ENCODE results near the gene TNFSF10.

Gene TNFSF10

DNA sequence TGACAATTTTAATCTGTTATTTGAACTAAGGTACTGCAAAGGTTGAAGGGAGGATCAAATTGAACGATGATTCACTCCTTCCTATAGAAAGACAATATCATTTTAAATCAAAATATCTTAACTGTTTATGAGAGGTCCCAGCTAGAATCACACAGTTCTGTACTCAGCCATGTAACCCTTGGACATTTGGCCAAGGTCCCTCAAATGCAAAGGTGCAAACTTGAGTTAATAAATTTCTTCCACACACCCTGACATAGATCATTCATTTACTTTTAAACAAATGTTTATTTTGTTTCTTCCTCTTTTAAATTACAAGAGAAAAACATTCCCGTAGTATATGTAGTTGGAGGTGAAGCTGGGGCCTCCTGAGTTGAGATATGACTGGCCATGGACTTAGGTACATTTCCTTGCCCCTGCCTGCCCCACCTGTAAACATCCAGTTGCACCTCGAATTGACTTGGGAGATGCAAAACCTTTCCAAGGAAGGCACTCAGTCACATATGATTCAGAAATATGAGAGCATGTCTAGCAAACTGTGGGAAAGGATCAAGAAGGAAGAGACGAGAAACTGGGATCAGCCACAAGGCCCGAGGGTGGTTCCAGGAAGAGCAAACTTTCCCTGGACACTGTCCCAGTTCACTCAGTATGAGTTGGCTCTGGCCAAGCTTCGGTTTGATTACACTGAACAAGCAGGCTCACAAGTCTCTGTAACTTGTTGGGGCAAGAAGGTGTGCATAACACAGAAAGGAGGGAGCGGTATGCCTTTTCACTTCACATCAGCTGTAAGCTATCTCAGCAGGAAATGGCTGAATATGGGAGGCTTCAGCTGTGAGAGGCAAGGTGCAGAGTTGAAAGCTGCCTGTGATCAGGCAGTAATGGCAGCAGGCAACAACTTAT is 6.7 kb downstream of the TNFSF10 start:
- DNase-seq (ENCODE audit: low spot score): no peak

DNA sequence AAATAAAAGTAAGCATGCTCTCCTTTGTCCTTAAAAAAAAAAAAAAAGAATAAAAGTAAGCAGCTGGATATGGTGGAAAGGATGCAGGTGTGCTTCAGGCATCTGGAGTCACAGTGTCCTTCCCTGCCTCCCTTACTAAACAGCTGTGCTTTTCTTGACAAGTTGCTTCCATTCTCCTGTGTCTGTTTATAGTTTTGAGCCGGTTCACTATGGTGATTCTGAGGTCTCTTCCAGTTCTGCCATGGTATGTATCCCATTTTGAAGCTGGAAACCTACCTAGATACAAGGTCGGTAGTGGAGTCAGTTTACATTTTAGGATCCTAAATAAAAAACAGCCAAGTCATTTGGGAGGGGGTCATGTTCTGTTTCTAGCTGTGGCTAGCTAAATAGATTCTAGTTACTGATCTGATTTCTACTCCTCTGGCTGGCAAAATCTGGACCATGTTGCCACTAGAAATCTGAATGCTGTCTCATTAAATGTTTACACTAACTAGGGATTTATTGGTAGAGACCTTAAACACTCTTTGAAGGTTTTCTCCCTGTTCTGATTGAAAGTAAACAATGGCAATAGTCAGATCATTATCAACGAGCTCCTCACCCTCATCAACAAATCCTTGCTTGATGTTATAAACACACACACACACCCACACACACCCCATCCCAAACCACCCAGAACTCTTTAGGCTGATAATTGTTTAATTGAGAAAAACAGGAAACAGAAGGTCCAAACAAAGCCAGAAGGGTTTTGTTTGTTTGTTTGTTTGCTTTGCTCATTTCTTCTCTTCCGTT is 7.9 kb downstream of the TNFSF10 start:
- no peak for DNase-seq (ENCODE audit: low spot score)

DNA sequence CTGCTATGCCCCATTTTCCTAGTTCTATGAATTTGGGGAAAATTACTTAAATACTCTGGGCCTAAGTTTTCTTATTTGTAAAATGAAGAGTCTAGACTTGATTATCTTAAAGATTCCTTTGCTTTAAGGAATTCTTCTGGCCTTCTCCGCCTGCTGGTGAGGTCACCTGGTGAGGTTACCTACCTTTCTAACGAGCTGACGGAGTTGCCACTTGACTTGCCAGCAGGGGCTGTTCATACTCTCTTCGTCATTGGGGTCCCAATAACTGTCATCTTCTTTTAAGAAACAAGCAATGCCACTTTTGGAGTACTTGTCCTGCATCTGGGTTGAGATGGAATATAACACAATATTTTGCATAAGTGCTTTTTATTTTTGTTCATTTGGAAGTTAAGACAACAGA is 8.6 kb downstream of the TNFSF10 start:
- DNase-seq (ENCODE audit: low spot score): no peak

DNA sequence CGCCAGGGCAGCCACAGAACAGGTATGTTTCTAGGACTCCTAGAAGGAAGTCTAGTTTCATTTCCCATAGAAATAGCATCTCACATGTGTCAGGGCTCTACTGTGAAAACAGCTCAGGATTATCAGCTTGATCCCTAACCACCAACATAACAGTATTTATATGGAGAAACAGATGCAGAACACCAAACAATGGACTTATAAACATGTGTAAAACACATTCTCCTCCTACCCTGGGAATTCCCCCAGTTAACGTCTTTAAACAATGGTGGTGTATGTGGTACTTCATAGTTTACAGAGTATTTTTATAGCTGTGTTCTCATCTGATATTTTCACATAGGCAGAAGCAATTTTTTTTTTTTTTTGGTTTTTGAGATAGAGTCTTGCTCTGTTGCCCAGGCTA is 9.7 kb downstream of the TNFSF10 start:
- DNase-seq (ENCODE audit: low spot score): no peak

DNA sequence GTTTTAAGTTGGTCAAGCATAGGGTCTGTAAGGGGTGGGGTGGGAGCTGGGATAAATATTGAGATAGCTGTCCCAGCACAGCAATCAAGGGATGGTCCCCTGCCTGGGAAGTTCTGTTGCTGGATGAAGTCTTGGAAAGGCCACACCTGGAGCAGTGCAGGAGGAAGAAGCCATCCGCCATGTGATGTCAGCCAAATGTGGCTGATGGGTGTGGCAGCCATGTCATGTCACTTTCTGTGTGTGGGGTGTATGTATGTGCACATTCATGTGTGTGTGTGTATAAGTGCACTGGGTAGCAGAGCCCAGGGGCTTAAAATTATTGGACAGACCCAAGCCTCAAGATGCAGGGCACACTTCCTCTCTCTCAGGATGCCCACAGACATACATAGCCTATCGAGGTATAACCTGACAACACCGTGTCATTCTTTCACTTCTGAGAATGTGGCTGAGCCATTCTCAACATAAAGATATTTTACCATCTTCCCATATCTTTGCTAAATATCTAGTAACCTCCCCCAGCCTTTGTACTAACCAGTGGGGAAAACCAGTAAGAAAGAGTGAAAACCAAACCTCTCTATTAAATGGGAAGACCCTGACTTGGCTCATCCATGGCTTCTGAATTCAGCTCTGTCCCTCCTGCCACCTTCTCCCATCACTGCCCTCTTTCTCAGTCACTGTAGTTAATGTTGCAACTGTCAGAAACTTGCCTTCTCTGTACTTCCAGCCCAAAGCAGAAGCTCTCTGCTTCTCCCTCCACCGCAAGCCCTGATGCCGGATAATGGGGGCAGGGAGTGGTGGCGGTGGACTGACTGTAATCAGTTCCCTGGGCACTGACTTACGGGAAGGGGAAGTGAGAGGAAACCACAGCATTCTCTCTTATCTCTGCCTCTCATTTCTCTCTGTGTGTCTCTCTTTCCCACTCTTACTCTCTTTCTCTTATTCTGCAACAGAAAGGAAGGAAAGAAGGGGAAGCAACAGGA is 11.2 kb downstream of the TNFSF10 start:
- no peak for DNase-seq (ENCODE audit: low spot score)

DNA sequence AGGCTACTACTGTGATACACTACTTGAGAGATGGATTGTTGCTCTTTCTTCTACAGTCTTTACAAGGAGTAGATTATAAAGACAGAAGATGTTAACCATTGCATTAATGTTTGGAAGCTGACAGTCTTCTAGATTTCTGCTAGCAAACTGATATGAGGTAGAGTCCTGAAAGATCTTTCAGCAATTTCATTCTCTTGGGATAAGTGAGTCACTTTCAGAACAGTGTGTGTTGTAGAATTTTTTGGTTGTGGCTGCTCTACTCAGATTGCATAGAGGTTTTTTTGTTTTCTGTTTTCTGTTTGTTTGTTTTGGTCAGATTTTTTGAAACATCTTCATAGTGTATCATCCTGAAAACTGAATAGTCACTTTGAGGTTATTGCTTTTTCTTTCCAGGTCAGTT is 17.1 kb downstream of the TNFSF10 start:
- no peak for DNase-seq (ENCODE audit: low spot score)

DNA sequence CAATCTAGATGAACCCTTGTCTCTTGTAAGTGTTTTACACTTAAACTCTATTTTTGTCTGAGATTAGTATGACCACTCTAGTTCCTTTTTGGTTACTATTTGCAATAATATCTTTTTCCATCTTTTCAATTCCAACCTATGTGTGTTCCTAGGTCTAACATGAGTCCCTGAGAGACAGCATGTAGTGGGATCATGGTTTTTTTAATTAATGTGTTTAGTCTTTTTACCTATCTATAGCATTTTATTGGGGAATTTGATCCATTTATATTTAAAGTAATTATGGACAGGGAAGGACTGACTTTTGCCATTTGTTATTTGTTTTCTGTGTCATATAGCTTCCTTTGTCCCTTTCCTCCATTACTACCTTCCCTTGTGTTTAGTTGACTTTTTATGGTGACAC is 21.7 kb downstream of the TNFSF10 start:
- no peak for DNase-seq (ENCODE audit: low spot score)

- peak; percentile 44 for DNase-seq (ENCODE audit: low spot score)
Observed at GRCh38 chr3:172490198-172490669, 33.0 kb downstream of the TNFSF10 start.

DNA sequence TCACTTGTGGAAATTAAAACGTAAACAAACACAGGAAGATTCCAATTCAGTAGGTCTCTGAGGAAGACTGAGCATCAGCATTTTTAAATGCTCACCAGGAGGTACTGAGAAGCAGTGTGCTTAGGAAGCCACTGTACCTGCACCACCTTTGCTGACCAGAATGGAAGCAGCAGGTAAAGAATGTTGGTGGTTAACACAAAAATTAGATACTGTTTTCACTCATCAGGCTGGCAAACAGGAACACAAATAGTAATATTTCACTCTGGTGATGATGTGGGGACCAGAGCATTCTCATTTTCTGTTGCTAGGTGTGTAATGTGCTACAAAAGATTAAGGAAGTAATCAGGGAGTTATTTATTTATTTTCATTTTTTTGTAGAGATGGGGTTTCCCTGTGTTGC is 45.1 kb downstream of the TNFSF10 start:
- no peak for DNase-seq (ENCODE audit: low spot score)

DNA sequence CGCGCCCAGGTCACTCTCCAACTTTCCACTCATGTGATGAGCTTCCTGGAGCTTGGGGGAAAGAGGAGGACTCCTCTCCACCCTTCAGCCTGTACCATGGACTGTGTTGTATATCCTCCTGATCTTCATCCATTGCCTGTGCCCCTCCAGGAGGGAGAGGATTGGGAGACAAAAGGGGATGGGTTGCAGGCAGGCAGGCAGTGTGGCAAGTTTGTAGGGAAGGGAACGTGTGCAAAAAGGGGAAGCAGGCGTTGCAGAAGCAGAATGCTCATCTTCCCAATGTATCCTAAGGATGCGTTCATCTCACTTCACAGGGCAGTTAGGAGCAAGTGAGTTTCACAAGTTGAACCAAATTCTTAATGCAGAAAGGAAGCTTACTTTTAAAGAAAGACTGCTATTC is 46.9 kb downstream of the TNFSF10 start:
- no peak for DNase-seq (ENCODE audit: low spot score)

DNA sequence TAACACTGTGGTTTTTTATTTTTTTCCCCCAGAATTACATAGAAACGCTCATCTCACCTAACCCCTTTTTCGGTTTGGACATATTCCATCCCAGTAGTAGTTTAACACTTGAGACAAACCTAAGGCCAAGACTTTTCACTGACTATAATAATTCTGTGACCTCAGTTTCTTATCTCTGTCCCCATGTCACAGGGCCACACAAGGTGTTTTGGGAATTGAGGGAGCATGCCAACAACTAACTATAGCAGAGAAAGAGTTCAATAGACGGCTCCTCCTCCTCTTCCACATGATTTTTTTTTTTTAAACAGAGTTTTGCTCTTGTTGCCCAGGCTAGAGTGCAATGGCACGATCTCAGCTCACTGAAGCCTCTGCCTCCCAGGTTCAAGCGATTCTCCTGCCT is 47.5 kb downstream of the TNFSF10 start:
- DNase-seq (ENCODE audit: low spot score): no peak

- DNase-seq (ENCODE audit: low spot score): no peak
Observed at GRCh38 chr3:172471903-172472302, 51.3 kb downstream of the TNFSF10 start.

DNA sequence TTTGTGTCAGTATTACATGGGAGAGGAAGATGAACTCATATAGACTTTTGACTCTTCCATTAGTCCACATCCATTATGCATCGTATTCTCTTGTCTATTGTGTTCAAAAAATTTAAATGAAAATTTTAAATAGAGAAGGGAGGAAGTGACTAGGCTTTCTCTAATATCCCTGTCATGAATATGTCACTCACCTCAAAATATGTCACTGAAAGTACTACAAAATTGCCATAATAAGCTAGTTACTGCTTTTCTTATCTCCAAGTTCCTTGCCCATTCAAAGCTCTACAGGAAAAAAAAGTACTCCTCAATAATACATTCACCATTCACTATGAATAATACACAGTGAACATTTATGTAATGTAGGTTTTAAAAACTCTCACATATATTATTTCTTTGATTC is 52.6 kb downstream of the TNFSF10 start:
- DNase-seq (ENCODE audit: low spot score): no peak

- DNase-seq (ENCODE audit: low spot score): peak; percentile 72
Observed at GRCh38 chr3:172467170-172467824, 55.9 kb downstream of the TNFSF10 start.

DNA sequence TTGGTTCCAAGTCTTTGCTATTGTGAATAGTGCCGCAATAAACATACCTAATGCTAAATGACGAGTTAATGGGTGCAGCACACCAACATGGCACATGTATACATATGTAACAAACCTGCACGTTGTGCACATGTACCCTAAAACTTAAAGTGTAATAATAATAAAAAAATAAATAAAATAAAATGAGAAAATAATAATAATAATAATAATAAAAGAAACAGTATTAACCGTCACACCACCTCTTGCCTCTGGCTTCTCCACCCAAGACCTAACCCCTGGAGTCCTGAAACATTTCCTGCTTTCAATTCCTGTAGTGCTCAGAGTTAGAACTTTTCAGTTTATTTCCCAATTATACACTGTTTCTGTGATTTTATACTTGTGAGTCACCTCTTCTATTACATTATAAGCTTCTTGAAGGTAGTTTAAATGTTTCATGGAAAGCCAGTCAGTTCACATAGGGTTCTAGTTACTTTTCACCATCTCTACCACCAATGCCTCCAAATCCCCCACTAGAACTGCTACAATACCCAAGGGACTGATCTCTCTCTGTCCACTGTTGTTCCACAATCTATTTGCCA is 56.6 kb downstream of the TNFSF10 start:
- no peak for DNase-seq (ENCODE audit: low spot score)

- DNase-seq (ENCODE audit: low spot score): no peak
Observed at GRCh38 chr3:172465281-172465680, 57.9 kb downstream of the TNFSF10 start.

DNA sequence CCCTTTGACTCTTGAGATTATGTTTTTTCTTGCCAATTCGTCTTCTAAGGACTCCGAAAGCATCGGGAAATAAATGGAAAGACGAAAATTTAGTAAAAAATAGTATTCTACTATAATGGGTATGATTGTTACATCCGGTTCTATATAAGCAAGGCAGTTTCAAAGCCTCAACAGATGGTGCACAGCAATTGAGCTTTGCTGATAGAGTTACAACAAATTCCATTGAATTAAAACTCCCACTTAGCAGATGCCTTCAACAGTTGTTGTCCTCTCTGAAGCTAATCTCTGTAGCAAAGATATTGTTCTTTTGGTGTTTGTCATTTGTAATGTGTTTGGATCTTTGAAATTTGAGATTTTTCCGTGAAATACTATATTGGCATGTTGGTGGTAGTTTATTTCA is 58.9 kb downstream of the TNFSF10 start:
- no peak for DNase-seq (ENCODE audit: low spot score)

DNA sequence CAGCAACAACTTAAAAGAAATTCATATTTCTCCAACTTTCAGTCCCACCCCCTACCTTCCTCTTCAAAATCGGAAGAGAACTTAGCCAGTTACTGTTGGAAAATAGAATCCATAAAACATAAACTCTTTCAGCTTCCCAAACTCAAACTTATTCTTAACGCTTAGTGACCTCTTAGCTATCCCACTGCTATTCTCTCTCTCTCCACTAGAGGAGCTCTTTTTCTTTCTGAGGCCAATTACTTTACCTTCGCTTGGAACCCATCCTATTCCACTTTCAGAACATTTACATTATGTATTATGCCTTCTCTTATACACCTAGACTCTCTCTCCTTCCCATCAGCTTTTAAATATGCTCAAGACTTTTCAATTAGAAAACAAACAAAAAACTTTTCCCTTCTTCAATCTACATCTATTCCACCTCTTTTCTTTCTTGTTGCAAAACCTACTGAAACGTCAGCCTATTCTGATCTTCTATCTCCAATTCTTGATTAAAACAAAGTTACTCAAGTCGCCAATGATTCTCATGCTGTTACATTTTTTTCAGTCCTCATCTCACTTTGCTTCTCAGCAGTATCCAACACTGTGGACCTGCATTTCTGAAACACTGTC is 61.6 kb downstream of the TNFSF10 start:
- no peak for DNase-seq (ENCODE audit: low spot score)

DNA sequence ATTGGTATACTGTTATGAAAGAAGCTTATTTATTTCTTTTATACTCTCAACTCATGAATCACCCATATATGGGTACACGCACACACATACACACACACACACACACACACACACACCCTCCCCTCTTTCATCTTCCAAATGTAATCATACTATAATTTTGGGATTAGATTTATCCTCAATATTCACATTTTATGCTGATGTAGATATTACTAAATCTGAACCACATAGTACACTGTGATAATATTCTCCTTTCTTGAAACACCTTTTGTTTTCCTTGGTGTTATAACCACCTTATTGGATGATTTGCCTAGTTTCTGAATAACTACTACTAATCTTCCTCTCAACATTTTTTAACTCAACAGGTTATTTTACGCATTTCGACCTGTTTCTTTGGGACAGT is 66.8 kb downstream of the TNFSF10 start:
- no peak for DNase-seq (ENCODE audit: low spot score)

Data from kidney capillary endothelial cell (primary cell).